Panc1 (cell line): Measurements from ENCODE around the gene TMEM205. TPM values are rescaled to one million over a fixed set of nuclear protein-coding genes. Genes with fewer than 3 reads are reported as not detected.

Source experiments
- ATAC-seq: fragments of 200-7000 bp; cut with Tn5 transposase; 2 replicates; pipeline ENCODE4 v1.9.1; 2020; ENCODE audit warnings: mild to moderate bottlenecking, moderate library complexity
- BruUV-seq: library from RNA; stranded (reverse); fragments of 400-500 nt; replicated peaks from 2 replicates; lab custom pipeline; 2021; lab: Mats Ljungman, UMichigan
- CTCF ChIA-PET: fragments of 300-600 bp; sonication (Branson Sonifier 250); formaldehyde crosslinking; loops from one replicate; lab custom pipeline; 2022; ENCODE audit warnings: antibody characterized with exemption; lab: Charles Lee
- POLR2A ChIA-PET: fragments of 300-600 bp; sonication (Branson Sonifier 250); formaldehyde crosslinking; loops from one replicate; lab custom pipeline; 2022; ENCODE audit warnings: antibody characterized with exemption; lab: Charles Lee
- DNase-seq: peaks from one replicate; pipeline ENCODE4 v3.0.0-alpha.2; 2010; ENCODE audit warnings: low read depth, low spot score
- H3K27ac ChIP-seq: 2 replicates; pipeline ENCODE4 v1.5.1; 2011; ENCODE audit warnings: mild to moderate bottlenecking, low read length, inconsistent platforms
- H3K27me3 ChIP-seq: fragments of 200-500 bp; sonication (Bioruptor generic); 2 replicates; pipeline ENCODE4 v1.6.0; 2014; ENCODE audit warnings: low read length, inconsistent platforms; ENCODE audit not compliant: control insufficient read depth, insufficient read depth
- H3K36me3 ChIP-seq: fragments of 200-500 bp; sonication (Bioruptor generic); 2 replicates; pipeline ENCODE4 v1.5.1; 2014; ENCODE audit warnings: inconsistent platforms, mild to moderate bottlenecking, low read length, moderate library complexity; ENCODE audit not compliant: control insufficient read depth, insufficient read depth
- H3K4me1 ChIP-seq: 2 replicates; pipeline ENCODE4 v1.5.1; 2011; ENCODE audit warnings: inconsistent platforms, mild to moderate bottlenecking, low read length, moderate library complexity; ENCODE audit not compliant: control insufficient read depth, insufficient read depth
- H3K4me3 ChIP-seq, 2 experiments: 2 replicates each; pipeline ENCODE4 v1.5.1; 2011 to 2012; ENCODE audit warnings: low read depth in 2 of 2, low read length in 2 of 2, mild to moderate bottlenecking in 2 of 2, inconsistent platforms in 1 of 2, moderate library complexity in 1 of 2
- H3K9me3 ChIP-seq: fragments of 200-500 bp; sonication (Bioruptor generic); 2 replicates; pipeline ENCODE4 v1.5.1; 2014; ENCODE audit warnings: low read depth, mild to moderate bottlenecking, inconsistent platforms, low read length, moderate library complexity; ENCODE audit not compliant: control insufficient read depth, insufficient read depth
- CTCF ChIP-seq: fragments of 450-650 bp; IDR thresholded peaks from 2 replicates; pipeline ENCODE4 v1.5.1; 2017; ENCODE audit warnings: mild to moderate bottlenecking
- POLR2AphosphoS5 ChIP-seq: IDR thresholded peaks from 2 replicates; pipeline ENCODE4 v1.6.1; 2012; ENCODE audit warnings: mild to moderate bottlenecking, low read depth, low read length, moderate library complexity
- REST ChIP-seq, 2 experiments: IDR thresholded peaks; 2 replicates each; pipeline ENCODE4 v1.6.1; 2011 to 2012; ENCODE audit warnings: low read depth in 2 of 2, control low read depth in 1 of 2, low read length in 1 of 2, mild to moderate bottlenecking in 1 of 2, moderate library complexity in 1 of 2; ENCODE audit not compliant: insufficient read depth in 1 of 2
- SIN3A ChIP-seq: IDR thresholded peaks from 2 replicates; pipeline ENCODE4 v1.6.1; 2012; ENCODE audit warnings: low read depth, mild to moderate bottlenecking, low read length, moderate library complexity, borderline replicate concordance; ENCODE audit not compliant: insufficient read depth
- TCF7L2 ChIP-seq: IDR thresholded peaks from 2 replicates; pipeline ENCODE4 v1.6.1; 2011; ENCODE audit warnings: mild to moderate bottlenecking, low read depth, low read length, inconsistent platforms
- in situ Hi-C: cut with HindIII; loops from 2 replicates; pipeline ENCODE4 v1.10.0; 2016; ENCODE audit warnings: low sequenced_read_pairs, low pct_unique_long_range_greater_than_20kb
- intact Hi-C: fragments of 100-400 bp; cut with micrococcal nuclease; formaldehyde crosslinking; loops from one replicate; pipeline ENCODE4 v1.10.0; 2022; ENCODE audit not compliant: unreplicated experiment
- total RNA-seq: library from RNA; stranded (reverse); gene quantifications from one replicate; pipeline ENCODE4 v1.2.1, GENCODE V29; 2021; ENCODE audit not compliant: unreplicated experiment

The TMEM205 gene
- total RNA-seq, 1 experiment from 2014 or later: 133 TPM

- no peaks in the 10 kb centered on the region for H3K36me3 ChIP-seq
- ATAC-seq (no peak), DNase-seq (no peak)
- POLR2A ChIA-PET: no interaction called here
- TF ChIP-seq POLR2AphosphoS5: no peak
- no peaks in the 10 kb centered on the region for H3K4me1 ChIP-seq
- no peaks in the 10 kb centered on the region for H3K27me3 ChIP-seq
- no peak overlapping the region for H3K4me3 ChIP-seq
- H3K9me3 ChIP-seq: no peaks in the 10 kb centered on the region
- no peak overlapping the region for H3K27ac ChIP-seq
- CTCF ChIA-PET: no interaction called here
- BruUV-seq: no TSS peak
- intact Hi-C loops: no loop called here
- in situ Hi-C loops: loop anchor here (25.0 kb wide), 1 partner anchor 256 kb away; the partner anchor contains the start of gene ELOF1
Measured at GRCh38 chr19:11306337-11306736, 39.7 kb downstream of the TMEM205 start.

DNA sequence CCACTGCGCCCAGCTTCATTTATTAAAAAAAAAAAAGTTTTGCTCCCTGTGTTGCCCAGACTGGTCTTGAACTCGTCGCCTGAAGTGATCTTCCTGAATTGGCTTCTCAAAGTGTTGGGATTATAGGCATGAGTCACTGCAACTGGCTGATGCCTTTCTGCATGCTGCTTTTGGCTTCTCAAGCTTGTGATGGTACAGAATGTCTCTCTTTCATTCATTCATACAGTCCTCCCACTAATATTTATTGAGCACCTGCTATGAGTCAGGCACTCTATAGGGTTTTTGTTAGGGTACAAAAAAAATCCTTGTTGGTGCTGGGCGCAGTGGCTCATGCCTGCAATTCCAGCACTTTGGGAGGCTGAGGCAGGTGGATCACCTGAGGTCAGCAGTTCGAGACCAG, 41.1 kb downstream of the TMEM205 start:
- DNase-seq (no peak), ATAC-seq (no peak)
- POLR2A ChIA-PET: no interaction called here
- Histone ChIP-seq H3K4me1 (no peaks in the 10 kb centered on the region), H3K4me3 (no peak overlapping the region), H3K27me3 (no peaks in the 10 kb centered on the region), H3K9me3 (no peaks in the 10 kb centered on the region), H3K36me3 (no peaks in the 10 kb centered on the region), H3K27ac (no peak overlapping the region)
- CTCF ChIA-PET: no interaction called here
- in situ Hi-C loops (loop anchor here (25.0 kb wide), 1 partner anchor 257 kb away; the partner anchor contains the start of gene ELOF1), intact Hi-C loops (no loop called here)
- BruUV-seq: no TSS peak
- no peak for TF ChIP-seq TCF7L2
- TF ChIP-seq REST (IDR thresholded peaks at IDR 0.05; ENCODE audit: insufficient read depth in 1 of 2, low read depth in 2 of 2, low read length in 1 of 2): no peak
- TF ChIP-seq POLR2AphosphoS5: no peak
- no peak for TF ChIP-seq CTCF
- no peak for TF ChIP-seq SIN3A

DNA sequence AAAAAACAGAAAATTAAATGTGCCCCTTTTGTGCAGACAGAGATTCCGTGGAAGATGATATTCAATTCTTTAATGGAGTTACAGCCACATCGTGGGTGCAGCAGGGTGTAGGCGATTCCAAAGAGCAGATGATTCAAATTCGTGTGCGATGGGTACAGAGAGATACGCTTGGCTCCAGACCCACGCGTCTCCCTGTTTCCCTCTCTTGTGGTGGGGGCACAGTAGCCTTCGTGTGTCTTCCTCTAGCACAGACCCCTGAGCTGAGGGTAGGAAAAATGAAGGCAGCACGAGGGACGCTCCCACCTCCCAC, 45.3 kb downstream of the TMEM205 start:
- Histone ChIP-seq H3K9me3 (no peaks in the 10 kb centered on the region), H3K36me3 (no peaks in the 10 kb centered on the region), H3K4me3 (no peak overlapping the region), H3K27me3 (no peaks in the 10 kb centered on the region), H3K27ac (no peak overlapping the region), H3K4me1 (no peaks in the 10 kb centered on the region)
- ATAC-seq (no peak), DNase-seq (no peak)
- BruUV-seq: no TSS peak
- in situ Hi-C loops: loop anchor here (25.0 kb wide), 1 partner anchor 262 kb away; the partner anchor contains the start of gene ELOF1
- CTCF ChIA-PET: no interaction called here
- POLR2A ChIA-PET: no interaction called here
- intact Hi-C loops: no loop called here
- TF ChIP-seq POLR2AphosphoS5 (no peak), CTCF (no peak), REST (IDR thresholded peaks at IDR 0.05; ENCODE audit: insufficient read depth in 1 of 2, low read depth in 2 of 2, low read length in 1 of 2) (no peak), TCF7L2 (no peak), SIN3A (no peak)
